Measurements from ENCODE around the gene FOXN3. TPM values are rescaled to one million over a fixed set of nuclear protein-coding genes. Genes with fewer than 3 reads are reported as not detected.

The FOXN3 gene
- total and polyA plus RNA-seq, 9 donors, result 56.9 to 172 (median 99.2) TPM

GRCh38 chr14:89139404-89140247, 277.4 kb downstream of the FOXN3 start:
- WGBS, 3 donors, result 70 to 74% (median 72%) methylated on average over 13 to 14 of the region's 14 CpGs
- TF ChIP-seq EP300 (IDR thresholded peaks at IDR 0.05) (no peak), CTCF (IDR thresholded peaks at IDR 0.05) (no peak), POLR2A (IDR thresholded peaks at IDR 0.05) (no peak)

GRCh38 chr14:89138846-89139245, 278.2 kb downstream of the FOXN3 start:
- Histone ChIP-seq H3K36me3 (no peaks in the 10 kb centered on the region), H3K4me3 (no peak overlapping the region), H3K4me1 (ENCODE audit: insufficient read depth) (no peaks in the 10 kb centered on the region), H3K27ac (no peak overlapping the region), H3K9me3 (no peaks in the 10 kb centered on the region), H3K27me3 (no peaks in the 10 kb centered on the region)
- 80 to 86% (median 85%) methylated on average over 7 of the region's 7 CpGs for WGBS, 3 donors
- intact Hi-C loops (cut with DNase I), result no loop called here
- no peak for DNase-seq
- TF ChIP-seq CTCF (IDR thresholded peaks at IDR 0.05), result no peak
- TF ChIP-seq POLR2A (IDR thresholded peaks at IDR 0.05), result no peak
- TF ChIP-seq EP300 (IDR thresholded peaks at IDR 0.05), result no peak

More at GRCh38 chr14:89139404-89140247, 277.4 kb downstream of the FOXN3 start:
- Histone ChIP-seq H3K4me1 (ENCODE audit: insufficient read depth) (no peaks in the 10 kb centered on the region), H3K27me3 (no peaks in the 10 kb centered on the region), H3K36me3 (no peaks in the 10 kb centered on the region), H3K4me3 (no peak overlapping the region), H3K27ac (no peak overlapping the region), H3K9me3 (no peaks in the 10 kb centered on the region)
- intact Hi-C loops (cut with DNase I), result no loop called here
- no peak for DNase-seq

- DNase-seq, result peak in 1 of 5 donors; percentile 21
- 65 to 80% (median 74%) methylated on average over 7 of the region's 7 CpGs for WGBS, 3 donors
- H3K27ac ChIP-seq, result no peak overlapping the region
Measured at GRCh38 chr14:89137526-89138163, 279.4 kb downstream of the FOXN3 start.

GRCh38 chr14:89136587-89136986, 280.4 kb downstream of the FOXN3 start:
- Histone ChIP-seq H3K27me3 (no peaks in the 10 kb centered on the region), H3K9me3 (no peaks in the 10 kb centered on the region), H3K27ac (no peak overlapping the region), H3K4me1 (ENCODE audit: insufficient read depth) (no peaks in the 10 kb centered on the region), H3K4me3 (no peak overlapping the region), H3K36me3 (no peaks in the 10 kb centered on the region)
- DNase-seq, result no peak
- WGBS, 3 donors, result 86 to 90% (median 89%) methylated on average over 3 of the region's 3 CpGs
- no peak for TF ChIP-seq EP300 (IDR thresholded peaks at IDR 0.05)
- TF ChIP-seq POLR2A (IDR thresholded peaks at IDR 0.05), result no peak
- no peak for TF ChIP-seq CTCF (IDR thresholded peaks at IDR 0.05)
- intact Hi-C loops (cut with DNase I), result no loop called here

More at GRCh38 chr14:89137526-89138163, 279.4 kb downstream of the FOXN3 start:
- Histone ChIP-seq H3K4me3 (no peak overlapping the region), H3K9me3 (no peaks in the 10 kb centered on the region), H3K36me3 (no peaks in the 10 kb centered on the region), H3K27me3 (no peaks in the 10 kb centered on the region), H3K4me1 (ENCODE audit: insufficient read depth) (no peaks in the 10 kb centered on the region)
- TF ChIP-seq POLR2A (IDR thresholded peaks at IDR 0.05) (no peak), EP300 (IDR thresholded peaks at IDR 0.05) (no peak), CTCF (IDR thresholded peaks at IDR 0.05) (no peak)
- intact Hi-C loops (cut with DNase I), result no loop called here

Data from ovary (tissue), 9 donors.